NT2/D1 (cell line): ENCODE results near the gene EGFR.

ENCODE experiments used
- SUZ12 ChIP-seq: IDR thresholded peaks from 2 replicates; pipeline ENCODE4 v1.6.1; 2011; ENCODE audit not compliant: insufficient read length, insufficient read depth; ENCODE audit errors: extremely low read depth
- YY1 ChIP-seq: IDR thresholded peaks from 2 replicates; pipeline ENCODE4 v1.6.1; 2011; ENCODE audit not compliant: insufficient read length, insufficient read depth
- ZNF274 ChIP-seq: IDR thresholded peaks from 2 replicates; pipeline ENCODE4 v1.6.1; 2011; ENCODE audit warnings: mild to moderate bottlenecking, low read depth, low read length

GRCh38 chr7:55030314-55030713, 11.5 kb downstream of the EGFR start:
- TF ChIP-seq YY1 (no peak), ZNF274 (no peak), SUZ12 (no peak)
